Neural cell (in vitro differentiated cells): ENCODE data around the gene B4GALT4.

Source experiments
- EP300 ChIP-seq: fragments of 450-650 bp; conservative IDR thresholded peaks from 2 replicates; pipeline ENCODE4 v1.6.1; 2014; ENCODE audit warnings: antibody characterized with exemption, mild to moderate bottlenecking, moderate library complexity; ENCODE audit not compliant: poor library complexity, severe bottlenecking
- EZH2 ChIP-seq: fragments of 200-600, 300-800 bp; shearing (Covaris generic), sonication (generic); IDR thresholded peaks from 2 replicates; pipeline ENCODE4 v1.6.1; 2014; ENCODE audit warnings: antibody characterized with exemption, low read length, borderline replicate concordance, mild to moderate bottlenecking; ENCODE audit not compliant: insufficient read depth, poor library complexity, severe bottlenecking
- MXI1 ChIP-seq: fragments of 450-650 bp; conservative IDR thresholded peaks from 2 replicates; pipeline ENCODE4 v1.6.1; 2014; ENCODE audit warnings: antibody characterized with exemption, mild to moderate bottlenecking; ENCODE audit not compliant: poor library complexity, severe bottlenecking
- POLR2AphosphoS5 ChIP-seq: IDR thresholded peaks from 2 replicates; pipeline ENCODE4 v1.6.1; 2012
- RAD21 ChIP-seq: fragments of 450-650 bp; conservative IDR thresholded peaks from 2 replicates; pipeline ENCODE4 v1.6.1; 2014; ENCODE audit warnings: antibody characterized with exemption, mild to moderate bottlenecking, moderate library complexity
- SMC3 ChIP-seq: fragments of 450-650 bp; conservative IDR thresholded peaks from 2 replicates; pipeline ENCODE4 v1.6.1; 2014; ENCODE audit warnings: antibody characterized with exemption, mild to moderate bottlenecking, moderate library complexity; ENCODE audit not compliant: poor library complexity
- TAF1 ChIP-seq: IDR thresholded peaks from 2 replicates; pipeline ENCODE4 v1.6.1; 2012; ENCODE audit warnings: low read depth
- TF ChIP-seq, protein P1 (sequence below): fragments of 450-650 bp; IDR thresholded peaks from 2 replicates; pipeline ENCODE4 v1.5.1; 2014; ENCODE audit warnings: antibody characterized with exemption, mild to moderate bottlenecking, moderate library complexity; ENCODE audit not compliant: poor library complexity, severe bottlenecking

DNA sequence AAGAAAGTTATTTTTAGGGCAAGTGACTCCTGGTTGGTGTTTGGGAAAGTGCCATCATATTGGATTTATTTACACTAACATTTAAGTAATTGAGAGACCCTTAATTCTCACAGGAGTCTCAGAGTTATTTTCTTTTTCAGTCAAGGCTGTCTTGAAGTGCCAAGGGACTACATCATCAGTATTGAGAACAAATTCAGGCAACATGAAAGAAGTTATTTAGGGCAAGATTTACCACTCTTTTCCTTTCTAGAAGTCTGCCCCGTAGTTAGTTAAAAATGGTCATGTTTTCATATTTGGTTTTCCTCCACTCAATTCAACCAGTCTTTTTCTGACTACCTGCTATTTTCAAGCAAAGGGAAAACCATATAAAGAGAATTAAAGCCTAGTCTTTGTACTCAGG is 6.1 kb downstream of the B4GALT4 start:
- TF ChIP-seq, protein P1, sequence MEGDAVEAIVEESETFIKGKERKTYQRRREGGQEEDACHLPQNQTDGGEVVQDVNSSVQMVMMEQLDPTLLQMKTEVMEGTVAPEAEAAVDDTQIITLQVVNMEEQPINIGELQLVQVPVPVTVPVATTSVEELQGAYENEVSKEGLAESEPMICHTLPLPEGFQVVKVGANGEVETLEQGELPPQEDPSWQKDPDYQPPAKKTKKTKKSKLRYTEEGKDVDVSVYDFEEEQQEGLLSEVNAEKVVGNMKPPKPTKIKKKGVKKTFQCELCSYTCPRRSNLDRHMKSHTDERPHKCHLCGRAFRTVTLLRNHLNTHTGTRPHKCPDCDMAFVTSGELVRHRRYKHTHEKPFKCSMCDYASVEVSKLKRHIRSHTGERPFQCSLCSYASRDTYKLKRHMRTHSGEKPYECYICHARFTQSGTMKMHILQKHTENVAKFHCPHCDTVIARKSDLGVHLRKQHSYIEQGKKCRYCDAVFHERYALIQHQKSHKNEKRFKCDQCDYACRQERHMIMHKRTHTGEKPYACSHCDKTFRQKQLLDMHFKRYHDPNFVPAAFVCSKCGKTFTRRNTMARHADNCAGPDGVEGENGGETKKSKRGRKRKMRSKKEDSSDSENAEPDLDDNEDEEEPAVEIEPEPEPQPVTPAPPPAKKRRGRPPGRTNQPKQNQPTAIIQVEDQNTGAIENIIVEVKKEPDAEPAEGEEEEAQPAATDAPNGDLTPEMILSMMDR: no peak
- TF ChIP-seq POLR2AphosphoS5 (no peak), MXI1 (no peak), SMC3 (no peak), RAD21 (no peak), EZH2 (no peak), EP300 (no peak), TAF1 (no peak)
